ENCODE measurements around the gene SELENON. TPM values are rescaled to one million over a fixed set of nuclear protein-coding genes. Genes with fewer than 3 reads are reported as not detected.

SELENON gene
- total RNA-seq, 6 experiments from 2014 or later: 11.9 to 21.8 (median 17.8) TPM

GRCh38 chr1:25826571-25826970 lies 26.6 kb downstream of the SELENON start:
- Histone ChIP-seq H3K36me3 (peaks cover 5 to 61% (median 35%) of the 10 kb centered on the region in 4 donors), H3K27ac (no peak overlapping the region), H3K9me3 (no peaks in the 10 kb centered on the region), H3K27me3 (no peaks in the 10 kb centered on the region), H3K4me3 (no peak overlapping the region), H3K4me1 (peaks cover 0 to 13% (median 0%) of the 10 kb centered on the region in 4 donors)
- DNase-seq (no peak), ATAC-seq (no peak)
- intact Hi-C loops (cut with DNase I): no loop called here
- TF ChIP-seq CTCF (IDR thresholded peaks at IDR 0.05): no peak
- no peak for TF ChIP-seq POLR2A (IDR thresholded peaks at IDR 0.05)
- WGBS (ENCODE audit: insufficient coverage, low coverage, low lambda C conversion rate, missing lambda C conversion rate): no CpG with 5 or more reads among the region's 10 CpGs

GRCh38 chr1:25828491-25828890 lies 28.5 kb downstream of the SELENON start:
- TF ChIP-seq CTCF (IDR thresholded peaks at IDR 0.05): no peak
- TF ChIP-seq POLR2A (IDR thresholded peaks at IDR 0.05): no peak
- no CpG with 5 or more reads among the region's 3 CpGs for WGBS (ENCODE audit: insufficient coverage, low coverage, low lambda C conversion rate, missing lambda C conversion rate)
- no peak for ATAC-seq
- DNase-seq: no peak
- Histone ChIP-seq H3K27ac (no peak overlapping the region), H3K9me3 (no peaks in the 10 kb centered on the region), H3K4me3 (no peak overlapping the region), H3K36me3 (peaks cover 5 to 81% (median 44%) of the 10 kb centered on the region in 4 donors), H3K4me1 (peaks cover 0 to 6% (median 0%) of the 10 kb centered on the region in 4 donors), H3K27me3 (no peaks in the 10 kb centered on the region)
- intact Hi-C loops (cut with DNase I): no loop called here

GRCh38 chr1:25829046-25829445 lies 29.1 kb downstream of the SELENON start:
- TF ChIP-seq POLR2A (IDR thresholded peaks at IDR 0.05): no peak
- no peak for TF ChIP-seq CTCF (IDR thresholded peaks at IDR 0.05)
- Histone ChIP-seq H3K9me3 (no peaks in the 10 kb centered on the region), H3K4me3 (no peak overlapping the region), H3K27me3 (no peaks in the 10 kb centered on the region), H3K36me3 (peaks cover 5 to 85% (median 45%) of the 10 kb centered on the region in 4 donors), H3K4me1 (peaks cover 0 to 6% (median 0%) of the 10 kb centered on the region in 4 donors), H3K27ac (no peak overlapping the region)
- intact Hi-C loops (cut with DNase I): no loop called here
- no CpG with 5 or more reads among the region's 1 CpG for WGBS (ENCODE audit: insufficient coverage, low coverage, low lambda C conversion rate, missing lambda C conversion rate)
- no peak for DNase-seq
- peak; percentile 37 to 61 (median 45) for ATAC-seq

- Histone ChIP-seq H3K4me3 (no peak overlapping the region), H3K4me1 (no peaks in the 10 kb centered on the region), H3K36me3 (peaks cover 5 to 73% (median 39%) of the 10 kb centered on the region in 4 donors), H3K27me3 (no peaks in the 10 kb centered on the region), H3K9me3 (no peaks in the 10 kb centered on the region), H3K27ac (no peak overlapping the region)
- WGBS (ENCODE audit: insufficient coverage, low coverage, low lambda C conversion rate, missing lambda C conversion rate): 43% methylated on average over 5 of the region's 5 CpGs
- intact Hi-C loops (cut with DNase I): no loop called here
- ATAC-seq: peak; percentile 32 to 70 (median 56)
- no peak for TF ChIP-seq POLR2A (IDR thresholded peaks at IDR 0.05)
- no peak for TF ChIP-seq CTCF (IDR thresholded peaks at IDR 0.05)
- no peak for DNase-seq
Observed at GRCh38 chr1:25831569-25832196, 31.7 kb downstream of the SELENON start.
